ENCODE measurements around the gene TRPC1.

- TF ChIP-seq EZH2 (IDR thresholded peaks at IDR 0.05; ENCODE audit: insufficient read depth, low read length) (no peak), CTCF (IDR thresholded peaks at IDR 0.05; ENCODE audit: insufficient read depth, low read depth, low read length) (no peak)
Measured at GRCh38 chr3:142817897-142818296, 94.1 kb downstream of the TRPC1 start.

Data from astrocyte (in vitro differentiated cells and primary cell).